H9 (cell line): ENCODE data around the gene CCK. TPM values are rescaled to one million over a fixed set of nuclear protein-coding genes. Genes with fewer than 3 reads are reported as not detected.

ENCODE experiments used
- DNase-seq: peaks from one replicate; pipeline ENCODE4 v3.0.0-alpha.2; 2017
- H2AFZ ChIP-seq: one replicate; pipeline ENCODE4 v1.6.1; 2013; ENCODE audit warnings: mild to moderate bottlenecking, low read length, control low read depth, moderate library complexity
- H2AK5ac ChIP-seq: 2 replicates; pipeline ENCODE4 v1.6.1; 2013; ENCODE audit warnings: low read length, control low read depth, mixed read lengths; ENCODE audit not compliant: insufficient read length
- H2BK120ac ChIP-seq: one replicate; pipeline ENCODE4 v1.6.1; 2013; ENCODE audit warnings: low read depth, mild to moderate bottlenecking, low read length, control low read depth, inconsistent platforms; ENCODE audit not compliant: poor library complexity, severe bottlenecking
- H2BK12ac ChIP-seq: 2 replicates; pipeline ENCODE4 v1.6.1; 2013; ENCODE audit warnings: low read length, control low read depth, mixed read lengths, low read depth; ENCODE audit not compliant: insufficient read length
- H2BK15ac ChIP-seq: 2 replicates; pipeline ENCODE4 v1.6.1; 2013; ENCODE audit warnings: low read depth, low read length, control low read depth
- H2BK20ac ChIP-seq: one replicate; pipeline ENCODE4 v1.6.1; 2013; ENCODE audit warnings: low read depth, mild to moderate bottlenecking, low read length, control low read depth, inconsistent platforms; ENCODE audit not compliant: poor library complexity, severe bottlenecking
- H2BK5ac ChIP-seq: 2 replicates; pipeline ENCODE4 v1.6.1; 2013; ENCODE audit warnings: low read length, control low read depth, mixed read lengths; ENCODE audit not compliant: insufficient read length
- H3K14ac ChIP-seq: 2 replicates; pipeline ENCODE4 v1.6.1; 2013; ENCODE audit warnings: low read length, control low read depth; ENCODE audit not compliant: insufficient read depth
- H3K18ac ChIP-seq: 2 replicates; pipeline ENCODE4 v1.6.1; 2013; ENCODE audit warnings: low read depth, mild to moderate bottlenecking, mixed read lengths, low read length, control low read depth; ENCODE audit not compliant: insufficient read length
- H3K23ac ChIP-seq: 2 replicates; pipeline ENCODE4 v1.6.1; 2013; ENCODE audit warnings: low read length, control low read depth, mixed read lengths, low read depth; ENCODE audit not compliant: insufficient read length
- H3K23me2 ChIP-seq: 2 replicates; pipeline ENCODE4 v1.6.1; 2013; ENCODE audit warnings: low read depth, mild to moderate bottlenecking, mixed read lengths, low read length, control low read depth; ENCODE audit not compliant: insufficient read length, poor library complexity, severe bottlenecking
- H3K27ac ChIP-seq: 2 replicates; pipeline ENCODE4 v1.5.1; 2013; ENCODE audit warnings: low read length, control low read depth, mixed read lengths, low read depth; ENCODE audit not compliant: insufficient read length
- H3K27me3 ChIP-seq: 2 replicates; pipeline ENCODE4 v1.6.1; 2013; ENCODE audit warnings: low read length, control low read depth, inconsistent platforms; ENCODE audit not compliant: insufficient read depth
- H3K4ac ChIP-seq: 2 replicates; pipeline ENCODE4 v1.6.1; 2013; ENCODE audit warnings: low read depth, mild to moderate bottlenecking, control low read depth, inconsistent platforms, low read length, moderate library complexity
- H3K4me1 ChIP-seq: 2 replicates; pipeline ENCODE4 v1.6.1; 2013; ENCODE audit warnings: low read length, control low read depth, inconsistent platforms; ENCODE audit not compliant: insufficient read depth
- H3K4me2 ChIP-seq: 2 replicates; pipeline ENCODE4 v1.6.1; 2013; ENCODE audit warnings: low read length, control low read depth, mixed read lengths; ENCODE audit not compliant: insufficient read length, insufficient read depth
- H3K56ac ChIP-seq: 2 replicates; pipeline ENCODE4 v1.6.1; 2013; ENCODE audit warnings: low read depth, mild to moderate bottlenecking, mixed read lengths, low read length, control low read depth; ENCODE audit not compliant: insufficient read length
- H3K79me1 ChIP-seq: 2 replicates; pipeline ENCODE4 v1.6.1; 2013; ENCODE audit warnings: low read depth, mild to moderate bottlenecking, moderate library complexity, low read length, control low read depth, inconsistent platforms; ENCODE audit not compliant: insufficient read depth, poor library complexity, severe bottlenecking
- H3K79me2 ChIP-seq: 2 replicates; pipeline ENCODE4 v1.6.1; 2013; ENCODE audit warnings: low read length, control low read depth, inconsistent platforms; ENCODE audit not compliant: insufficient read depth
- H3K9ac ChIP-seq: 2 replicates; pipeline ENCODE4 v1.6.1; 2013; ENCODE audit warnings: low read length, control low read depth, mixed read lengths; ENCODE audit not compliant: insufficient read length; ENCODE audit errors: extremely low read depth
- H3K9me3 ChIP-seq: one replicate; pipeline ENCODE4 v1.6.1; 2013; ENCODE audit warnings: low read depth, low read length, inconsistent platforms; ENCODE audit not compliant: control insufficient read depth
- H3T11ph ChIP-seq: one replicate; pipeline ENCODE4 v1.6.1; 2013; ENCODE audit warnings: mild to moderate bottlenecking, low read length, control low read depth, inconsistent platforms
- H4K20me1 ChIP-seq: one replicate; pipeline ENCODE4 v1.6.1; 2013; ENCODE audit not compliant: control insufficient read depth, insufficient read length, insufficient read depth
- H4K5ac ChIP-seq: 2 replicates; pipeline ENCODE4 v1.6.1; 2013; ENCODE audit warnings: low read depth, mild to moderate bottlenecking, mixed read lengths, low read length, control low read depth; ENCODE audit not compliant: insufficient read length
- H4K8ac ChIP-seq: replicated peaks from 2 replicates; pipeline ENCODE4 v1.6.1; 2013; ENCODE audit warnings: low read length, control low read depth, mixed read lengths, low read depth; ENCODE audit not compliant: insufficient read length
- H4K91ac ChIP-seq: 2 replicates; pipeline ENCODE4 v1.6.1; 2013; ENCODE audit warnings: low read depth, mild to moderate bottlenecking, moderate library complexity, mixed read lengths, low read length, control low read depth; ENCODE audit not compliant: insufficient read length
- H3K27ac Mint-ChIP-seq, 3 experiments: 2 replicates in 2 of 3; 3 replicates in 1 of 3; pipeline ENCODE4 v1.8.0; 2020 to 2021; ENCODE audit warnings: mixed read lengths in 3 of 3, mild to moderate bottlenecking in 1 of 3, moderate library complexity in 1 of 3
- H3K27me3 Mint-ChIP-seq: 2 replicates; pipeline ENCODE4 v1.8.0; 2021; ENCODE audit warnings: low read depth, mild to moderate bottlenecking, moderate library complexity, mixed read lengths
- H3K36me3 Mint-ChIP-seq, 3 experiments: 2 replicates in 2 of 3; 3 replicates in 1 of 3; pipeline ENCODE4 v1.8.0; 2020 to 2021; ENCODE audit warnings: low read depth in 3 of 3, mixed read lengths in 3 of 3; ENCODE audit not compliant: insufficient read depth in 1 of 3
- H3K4me1 Mint-ChIP-seq, 2 experiments: 2 replicates each; pipeline ENCODE4 v1.8.0; 2020; ENCODE audit warnings: mixed read lengths in 2 of 2
- H3K4me3 Mint-ChIP-seq, 2 experiments: 2 replicates in 1 of 2; 3 replicates in 1 of 2; pipeline ENCODE4 v1.8.0; 2020 to 2021; ENCODE audit warnings: mild to moderate bottlenecking in 2 of 2, mixed read lengths in 2 of 2, moderate library complexity in 1 of 2
- H3K9me3 Mint-ChIP-seq, 2 experiments: 2 replicates in 1 of 2; 3 replicates in 1 of 2; pipeline ENCODE4 v1.8.0; 2020; ENCODE audit warnings: mild to moderate bottlenecking in 2 of 2, mixed read lengths in 2 of 2, moderate library complexity in 1 of 2
- CTCF ChIP-seq: fragments of 200-600 bp; sonication (generic); conservative IDR thresholded peaks from 3 replicates; pipeline ENCODE4 v1.8.0; 2021; ENCODE audit warnings: antibody characterized with exemption, mild to moderate bottlenecking
- WGBS: extraction: QIAGEN DNeasy Blood & Tissue Kit; methylation state at CpG from one replicate; pipeline ENCODE4 v1.1.7; 2013; ENCODE audit warnings: missing lambda C conversion rate, low lambda C conversion rate, mixed read lengths; ENCODE audit not compliant: insufficient read length; ENCODE audit errors: extremely low coverage; 5-methylcytosine and 5-hydroxymethylcytosine counted together
- total RNA-seq: library from RNA; stranded (reverse); gene quantifications from 2 replicates; pipeline ENCODE4 v1.2.1, GENCODE V29; 2021

CCK gene
- total RNA-seq, 1 experiment from 2014 or later: 0.37 TPM

- peak; percentile 79 for TF ChIP-seq CTCF
- H3K23me2 ChIP-seq: no peaks in the 10 kb centered on the region
- H2BK15ac ChIP-seq: no peak overlapping the region
- no peak overlapping the region for H4K91ac ChIP-seq
- no peak overlapping the region for H2BK5ac ChIP-seq
- peaks cover 19 to 22% of the 10 kb centered on the region in 2 experiments for H3K4me1 Mint-ChIP-seq
- no peak overlapping the region for H3K4me2 ChIP-seq
- H3K9ac ChIP-seq: no peak overlapping the region
- no peak overlapping the region for H2AK5ac ChIP-seq
- H3T11ph ChIP-seq: no peak overlapping the region
- no peak overlapping the region for H3K23ac ChIP-seq
- no peaks in the 10 kb centered on the region for H3K9me3 ChIP-seq
- H3K27ac ChIP-seq: no peak overlapping the region
- no peak overlapping the region for H3K14ac ChIP-seq
- H3K36me3 Mint-ChIP-seq: peaks cover 0 to 7% (median 3%) of the 10 kb centered on the region in 3 experiments; a peak in 1 of 7 replicates
- no peak overlapping the region for H3K56ac ChIP-seq
- peak overlapping the region in 1 of 3 experiments; percentile 27; a peak in 1 of 7 replicates for H3K27ac Mint-ChIP-seq
- no peaks in the 10 kb centered on the region for H3K79me1 ChIP-seq
- peaks cover 0 to under 1% of the 10 kb centered on the region in 2 experiments; a peak in 3 of 5 replicates for H3K9me3 Mint-ChIP-seq
- H4K5ac ChIP-seq: no peak overlapping the region
- no peaks in the 10 kb centered on the region for H4K20me1 ChIP-seq
- DNase-seq: peak; percentile 48
- no peak overlapping the region for H2BK20ac ChIP-seq
- no peaks in the 10 kb centered on the region for H3K79me2 ChIP-seq
- H3K4me1 ChIP-seq: no peaks in the 10 kb centered on the region; the same call in 1 of the 2 replicates
- no peak overlapping the region for H3K18ac ChIP-seq
- H2AFZ ChIP-seq: no peak overlapping the region
- H2BK12ac ChIP-seq: no peak overlapping the region
- no peak overlapping the region for H4K8ac ChIP-seq
- WGBS: no CpG with 5 or more reads among the region's 14 CpGs
- no peaks in the 10 kb centered on the region for H3K27me3 ChIP-seq
- H2BK120ac ChIP-seq: no peak overlapping the region
- no peak overlapping the region for H3K4me3 Mint-ChIP-seq
- H3K27me3 Mint-ChIP-seq: peaks cover 11% of the 10 kb centered on the region
- H3K4ac ChIP-seq: no peak overlapping the region
Measured at GRCh38 chr3:42229942-42230688, 35.9 kb downstream of the CCK start.
